Measurements from ENCODE around the gene GPR61.

Gene GPR61

DNA sequence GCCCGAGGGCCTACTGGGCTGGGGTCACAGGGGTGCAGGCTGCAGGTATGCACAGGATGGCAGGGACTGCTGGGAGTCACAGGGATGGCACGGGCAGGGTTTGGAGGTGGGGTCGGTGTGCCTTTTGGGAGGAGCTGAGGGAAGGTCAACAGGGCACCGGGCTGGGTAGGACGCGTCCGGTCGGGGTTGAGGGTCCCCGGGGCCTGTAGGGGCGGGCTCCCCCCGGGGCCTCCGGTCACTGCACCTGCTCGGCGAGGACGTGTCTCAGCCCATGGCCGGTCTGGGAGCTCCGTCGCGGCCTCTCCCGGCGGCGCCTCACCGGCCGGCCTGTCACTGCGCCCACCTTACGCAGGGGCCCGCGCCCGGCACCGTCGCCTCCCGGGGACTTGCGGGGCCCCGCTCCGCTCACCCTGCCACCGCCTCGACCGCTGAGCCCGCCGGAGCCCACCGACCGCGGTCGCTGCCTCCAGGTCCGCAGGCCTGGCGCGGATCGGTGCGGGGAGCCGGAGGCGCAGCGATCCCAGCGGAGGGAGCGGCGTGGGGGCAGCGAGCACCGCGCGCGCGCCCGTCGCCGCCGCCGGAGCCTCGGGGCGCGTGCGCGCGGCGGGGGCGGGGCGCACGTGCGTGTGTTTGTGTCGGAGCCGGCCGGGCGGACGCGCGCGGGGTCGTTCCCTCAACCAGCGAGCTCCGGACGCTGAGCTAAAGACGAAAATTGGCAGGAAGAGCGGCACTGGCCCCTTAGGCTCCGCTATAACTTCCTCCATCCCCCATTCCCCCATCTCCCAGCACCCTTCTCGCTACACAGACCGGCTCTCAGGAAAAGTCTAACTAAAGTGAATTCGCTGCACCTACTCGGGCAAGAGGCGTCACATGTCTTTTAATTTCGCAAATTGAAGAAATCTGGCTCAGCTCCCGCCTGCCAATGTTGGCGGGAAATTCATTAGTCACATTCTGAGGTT is 30.2 kb upstream of the GPR61 start, which contains the start of gene AMIGO1:
TSS of gene AMIGO1 (minus strand) at position 552 of the 959 bp plus-strand sequence. CDS start 815 bp downstream, outside the sequence.
- peak; percentile 46 for DNase-seq

DNA sequence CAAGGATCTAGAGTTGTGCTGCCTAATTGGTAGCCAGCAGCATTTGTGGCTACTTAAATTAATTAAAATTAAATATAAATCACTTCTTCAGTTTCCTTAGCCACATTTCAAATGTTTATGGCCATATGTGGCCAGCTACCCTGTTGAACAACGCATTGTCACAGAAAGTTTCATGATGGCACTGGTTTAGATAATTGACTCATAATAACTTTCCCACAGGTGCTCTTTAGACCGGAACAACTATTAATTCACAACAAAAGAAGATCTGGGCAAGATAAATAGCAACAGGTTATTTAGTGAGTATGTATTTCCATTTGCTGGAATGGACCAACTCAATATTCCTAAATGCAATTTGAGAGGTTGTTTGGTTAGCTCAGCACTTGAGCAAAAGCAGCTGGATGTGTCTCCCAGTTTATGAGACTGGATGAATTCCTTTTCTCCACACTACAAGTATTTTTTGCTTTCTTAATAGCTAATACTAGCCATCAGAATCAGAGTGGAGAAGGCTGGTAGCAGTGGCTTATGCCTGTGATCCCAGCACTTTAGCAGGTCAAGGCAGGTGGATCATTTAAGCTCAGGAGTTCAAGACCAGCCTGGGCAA is 26.5 kb upstream of the GPR61 start:
- DNase-seq, result no peak

DNA sequence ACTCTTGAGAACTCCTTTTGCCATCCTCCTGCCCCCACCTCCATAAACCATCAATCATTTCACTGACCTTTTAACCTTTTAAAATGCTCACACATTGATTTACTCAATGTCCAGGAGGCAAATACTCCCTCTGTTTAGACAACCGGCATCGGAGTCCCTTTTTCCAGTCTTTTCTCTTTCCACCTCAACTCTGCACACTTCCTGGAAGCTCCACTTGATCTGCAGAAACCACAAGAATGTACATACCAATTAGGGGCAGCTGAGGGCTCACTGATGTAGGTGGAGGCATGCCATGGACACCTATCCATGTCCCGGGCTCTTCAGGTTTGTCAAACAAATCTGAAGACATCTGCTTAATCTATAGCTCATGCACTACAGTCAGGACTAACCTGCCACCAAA is 24.8 kb upstream of the GPR61 start:
- DNase-seq, result no peak

DNA sequence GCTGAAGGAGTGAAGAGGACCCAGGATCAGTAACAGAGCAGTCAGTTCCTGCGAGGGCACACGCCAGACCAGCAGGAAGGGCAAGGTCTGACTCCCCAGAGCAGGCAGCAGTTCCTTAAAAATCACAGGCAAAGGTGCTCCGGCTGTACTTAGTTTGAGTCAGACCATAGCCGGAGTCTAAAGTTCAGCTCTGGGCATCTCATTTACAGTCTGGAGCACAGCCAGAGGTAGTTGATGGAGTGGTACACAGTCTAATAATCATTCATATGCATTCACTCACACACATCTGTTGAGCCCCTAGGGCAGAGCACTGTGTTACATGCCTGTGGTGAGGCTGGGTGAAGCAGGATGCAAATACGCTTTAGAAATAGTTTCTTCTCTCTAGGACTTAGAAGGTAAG is 22.8 kb upstream of the GPR61 start:
- no peak for DNase-seq

DNA sequence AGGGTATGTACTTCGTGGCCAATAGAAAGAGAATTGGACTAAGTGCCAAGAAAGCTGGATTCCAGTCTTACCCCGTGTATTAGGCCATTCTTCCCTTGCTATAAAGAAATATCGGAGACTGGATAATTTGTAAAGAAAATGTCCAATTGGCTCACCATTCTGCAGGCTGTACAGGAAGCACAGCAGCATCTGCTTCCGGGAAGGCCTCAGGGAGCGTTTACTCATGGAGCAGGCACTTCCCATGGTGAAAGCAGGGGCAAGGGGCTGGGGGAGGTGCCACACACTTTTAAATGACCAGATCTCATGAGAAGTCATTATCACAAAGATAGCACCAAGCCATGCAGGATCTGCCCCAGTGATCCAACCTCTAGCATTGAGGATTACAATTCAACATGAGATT is 22.3 kb upstream of the GPR61 start:
- no peak for DNase-seq

DNA sequence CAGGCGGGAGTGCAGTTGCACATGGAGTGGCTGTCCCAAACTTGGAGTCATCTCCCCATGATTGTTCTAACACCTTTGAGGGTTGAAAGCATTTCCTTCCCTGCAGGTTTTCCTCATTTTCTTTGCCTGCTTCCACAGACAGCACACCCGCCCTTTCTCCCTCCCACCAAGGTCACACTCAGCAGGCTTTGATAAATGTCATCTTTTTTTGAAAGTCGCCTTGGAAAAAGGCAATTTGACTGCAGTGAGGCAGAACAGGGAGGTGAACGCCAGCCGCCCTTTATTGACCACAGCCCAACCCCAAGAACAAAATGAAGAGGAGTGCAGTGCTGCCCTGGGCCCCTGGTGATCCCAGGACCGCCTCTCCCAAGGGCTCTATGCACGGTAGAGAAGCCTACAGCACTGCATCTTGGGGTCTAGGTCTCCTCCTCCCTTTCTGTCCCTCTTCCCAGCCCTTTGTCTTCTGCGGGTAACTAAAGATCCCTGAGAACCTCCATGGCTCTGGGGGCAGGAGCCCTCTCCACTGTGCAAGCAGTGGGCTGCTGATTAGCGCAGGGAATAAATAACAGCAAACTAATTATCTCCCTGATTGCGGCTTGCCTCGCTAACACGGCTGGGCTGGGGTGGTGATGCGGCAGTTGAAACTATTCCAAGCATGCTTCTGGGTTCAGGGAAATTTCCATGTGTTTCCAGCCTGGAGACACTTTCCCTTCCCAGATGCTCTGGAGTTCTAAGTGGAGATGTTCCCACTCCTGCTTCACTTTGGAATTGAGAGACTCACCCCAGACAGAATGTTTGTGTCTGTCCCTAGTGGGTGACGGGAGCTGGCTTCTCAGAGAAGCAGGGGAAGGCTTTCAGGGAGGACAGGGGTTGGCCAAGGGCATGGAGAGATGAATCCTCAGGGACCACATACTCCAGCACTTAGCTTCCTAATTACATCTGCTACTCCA is 18.4 kb upstream of the GPR61 start:
- DNase-seq, result no peak

DNA sequence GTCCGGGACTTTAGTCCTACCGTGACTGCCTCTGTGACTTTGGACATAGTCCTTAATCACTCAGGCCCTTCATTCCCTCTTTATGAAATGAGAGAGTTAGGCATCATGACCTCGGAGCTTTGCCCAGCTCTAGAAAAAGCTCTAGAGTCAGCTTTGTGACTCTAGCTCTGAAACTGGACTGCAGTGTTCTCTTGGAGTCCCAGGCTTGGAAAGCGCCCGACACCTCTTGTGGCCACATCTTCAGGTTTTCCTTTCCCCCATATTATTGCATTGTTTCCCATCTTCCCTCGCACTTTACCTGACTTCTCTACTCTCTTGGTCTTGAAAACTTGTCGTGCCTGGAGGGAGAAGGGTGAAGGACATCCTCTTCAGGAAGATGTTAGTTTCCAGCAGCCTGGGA is 17.6 kb upstream of the GPR61 start:
- DNase-seq, result no peak

DNA sequence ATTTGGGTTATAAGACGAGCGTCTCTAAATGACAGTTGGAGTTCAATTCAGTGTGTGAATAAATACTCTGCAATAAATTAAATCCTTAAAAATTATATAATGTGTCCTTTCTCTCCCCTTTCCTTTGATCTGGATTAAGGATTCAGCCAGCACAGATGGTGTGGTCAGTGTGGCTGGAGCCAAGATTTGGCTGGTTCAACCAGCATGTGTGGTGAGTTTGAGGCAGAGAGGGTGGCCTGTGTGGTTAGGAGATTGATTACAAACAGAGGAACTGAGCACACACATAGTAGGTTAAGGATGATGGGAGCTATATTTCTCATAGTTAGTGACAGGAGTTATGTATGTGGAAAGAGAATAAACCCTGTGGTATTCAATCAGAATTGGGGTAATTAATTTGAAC is 16.0 kb upstream of the GPR61 start:
- no peak for DNase-seq

DNA sequence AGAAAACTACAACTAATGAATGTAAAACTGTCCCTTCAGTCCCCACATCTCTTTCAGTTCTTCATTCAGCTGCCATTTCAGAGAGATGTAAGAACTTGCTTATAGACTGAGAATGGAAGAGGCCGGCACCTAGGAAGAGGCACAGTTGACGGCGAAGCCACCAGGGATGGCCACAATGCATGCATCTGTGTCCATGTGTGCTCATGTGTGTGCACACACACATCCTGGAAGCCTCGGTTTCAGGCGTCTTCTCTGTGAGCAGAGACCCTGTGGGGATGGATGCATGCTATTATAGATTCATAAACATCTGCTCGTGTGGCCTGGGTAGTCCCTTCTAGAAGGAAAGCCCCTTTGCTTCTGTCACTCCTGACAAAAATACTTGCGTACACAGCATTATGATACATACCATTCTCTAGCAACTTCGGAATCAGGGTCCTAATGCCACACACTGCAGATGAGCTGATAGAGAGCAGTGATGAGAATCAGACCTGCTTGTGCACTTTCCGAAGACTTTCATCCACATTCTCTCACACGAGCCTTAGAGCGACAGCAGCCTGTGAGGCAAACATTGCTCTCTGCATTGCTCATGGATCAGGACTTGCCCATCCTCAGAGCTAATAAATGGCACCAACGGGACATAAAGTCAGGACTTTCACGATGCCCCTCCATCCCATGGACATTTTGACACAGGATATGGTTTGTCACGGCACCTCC is 12.4 kb upstream of the GPR61 start:
- no peak for DNase-seq

DNA sequence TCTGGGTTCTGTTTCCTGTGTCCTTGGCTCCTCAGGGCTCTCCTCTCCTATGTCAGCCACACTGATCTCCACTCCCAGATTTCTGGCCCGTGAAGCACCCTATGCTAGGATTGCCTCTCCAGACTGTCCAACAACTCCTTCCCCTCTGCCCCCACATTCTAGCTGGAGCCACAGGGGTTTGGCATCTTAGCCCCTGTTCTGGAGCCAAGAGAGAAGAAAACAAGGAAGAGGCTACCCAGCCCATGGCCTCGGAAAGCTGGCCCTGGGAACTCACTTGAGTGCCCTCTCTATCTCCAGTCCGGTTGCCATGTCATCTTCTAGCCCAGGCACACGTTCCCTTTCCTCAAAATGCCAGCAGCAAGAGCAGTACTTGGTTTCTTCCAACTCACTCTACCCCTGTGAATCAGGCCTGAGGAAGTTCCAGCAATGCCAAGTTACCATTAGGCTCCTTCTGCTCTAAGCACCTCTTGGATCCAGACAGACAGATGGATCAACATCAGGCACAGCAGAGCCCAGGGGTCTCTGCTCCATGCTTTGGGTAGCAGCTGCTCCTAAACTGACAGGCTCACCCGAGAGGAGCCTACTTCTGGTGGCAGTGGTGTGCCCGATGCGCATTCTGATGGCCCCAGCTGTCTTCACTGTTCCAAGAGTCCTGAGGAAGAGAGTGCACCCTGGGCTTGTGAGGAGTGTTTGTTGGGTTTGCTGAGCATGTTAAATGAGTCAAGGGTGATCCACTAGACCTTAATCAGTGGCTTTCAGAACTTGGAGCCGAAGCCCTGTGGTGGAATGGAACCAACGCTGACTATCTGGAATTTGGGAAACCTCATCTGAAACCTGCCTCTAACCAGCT is 11.6 kb upstream of the GPR61 start:
- no peak for DNase-seq

DNA sequence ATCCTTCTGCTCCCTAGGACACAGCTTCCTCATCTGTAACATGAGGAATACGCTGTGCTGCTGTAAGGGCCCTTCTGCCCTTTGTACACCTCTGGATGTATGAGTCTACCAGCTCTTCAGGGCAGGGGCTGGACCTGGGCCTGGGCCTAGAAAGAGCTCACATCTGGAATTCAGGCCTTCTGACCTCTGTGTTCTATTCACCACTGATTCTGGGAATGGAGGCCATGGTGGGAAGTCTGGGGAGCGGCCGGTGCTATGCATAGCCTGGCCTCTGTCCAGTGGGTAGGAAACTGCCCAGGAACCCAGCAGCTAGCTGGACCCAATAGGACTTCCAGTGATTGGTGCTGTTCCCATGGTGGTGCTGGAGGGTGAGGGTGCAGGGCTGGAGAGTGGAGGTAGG is 11.0 kb upstream of the GPR61 start:
- no peak for DNase-seq

DNA sequence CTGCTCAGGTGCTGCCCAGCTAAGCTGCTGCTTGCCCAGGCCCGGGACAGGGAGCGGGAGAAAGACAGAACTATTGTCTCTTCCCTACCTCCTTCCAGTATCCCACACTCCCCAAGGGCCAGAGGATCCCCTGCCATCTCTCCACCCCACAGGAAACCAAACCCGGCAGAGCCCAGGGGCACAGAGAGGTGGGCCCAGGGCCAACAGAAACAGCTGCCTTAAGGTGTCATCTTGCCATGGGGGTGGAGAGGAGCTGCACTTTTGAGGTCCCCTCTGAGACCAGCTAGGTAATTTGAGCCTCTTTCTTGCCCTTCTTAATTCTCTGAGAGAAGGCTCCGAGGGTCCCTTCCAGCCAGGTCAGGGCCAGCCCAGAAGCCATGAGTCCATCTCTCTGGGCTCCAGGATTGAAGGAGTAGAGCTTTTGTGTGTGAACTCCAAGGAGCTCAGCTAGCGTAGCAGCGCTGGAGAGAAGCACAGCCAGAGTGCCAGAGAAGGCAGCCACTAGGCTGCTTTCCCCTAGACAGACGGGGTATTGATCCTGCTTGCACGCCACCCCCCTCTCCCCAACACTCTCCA is 9.7 kb upstream of the GPR61 start:
- no peak for DNase-seq

DNA sequence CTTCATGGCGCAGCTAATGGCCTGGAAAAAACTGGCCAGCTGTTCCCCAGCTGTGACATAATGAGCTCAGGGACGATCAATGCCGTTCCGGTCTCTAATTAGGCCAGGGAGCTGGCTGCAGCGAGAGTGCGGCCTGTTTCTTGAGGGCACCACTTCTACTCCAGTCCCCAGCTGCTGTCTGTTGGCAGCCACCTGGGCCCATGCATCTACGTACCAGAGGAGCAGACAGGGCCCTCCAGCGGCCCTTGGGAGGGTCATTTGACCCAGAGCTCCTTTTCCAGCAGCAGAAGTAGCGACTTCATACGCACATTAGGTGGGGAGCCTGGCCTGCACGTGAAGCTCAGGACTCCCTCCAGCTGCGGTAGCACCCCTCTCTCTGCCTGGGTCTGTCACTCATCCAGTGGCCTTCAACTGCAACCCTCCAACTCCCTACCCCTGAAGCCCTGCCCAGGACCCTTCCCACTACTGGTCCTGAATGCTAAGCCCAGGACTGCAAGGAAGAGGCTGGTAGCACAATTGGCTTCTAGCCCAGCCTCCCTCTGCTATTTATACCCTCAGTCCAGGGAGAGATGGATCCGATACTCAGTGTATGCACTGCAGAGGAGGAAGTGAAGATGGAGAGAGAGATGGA is 9.1 kb upstream of the GPR61 start:
- peak; percentile 32 for DNase-seq

DNA sequence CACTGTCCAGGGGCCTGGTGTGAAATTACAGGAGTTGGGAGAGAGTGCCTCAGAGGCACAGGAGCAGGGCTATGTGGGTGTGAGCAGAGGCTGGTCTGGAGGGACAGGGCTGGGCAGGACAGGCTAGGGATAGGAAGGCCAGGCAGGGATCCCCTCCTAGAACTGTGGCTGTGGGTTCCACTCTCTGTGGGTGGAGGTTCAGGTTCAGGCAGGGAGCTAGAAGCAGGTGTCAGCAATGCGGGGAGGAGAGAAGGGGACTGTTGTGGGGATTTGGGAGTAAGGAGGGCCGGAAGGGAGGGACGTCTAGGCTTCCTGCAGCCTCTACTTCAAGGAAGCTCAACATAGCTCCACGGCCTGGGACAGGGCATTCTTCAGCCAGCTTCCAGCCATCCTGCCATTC is 8.3 kb upstream of the GPR61 start:
- no peak for DNase-seq

DNA sequence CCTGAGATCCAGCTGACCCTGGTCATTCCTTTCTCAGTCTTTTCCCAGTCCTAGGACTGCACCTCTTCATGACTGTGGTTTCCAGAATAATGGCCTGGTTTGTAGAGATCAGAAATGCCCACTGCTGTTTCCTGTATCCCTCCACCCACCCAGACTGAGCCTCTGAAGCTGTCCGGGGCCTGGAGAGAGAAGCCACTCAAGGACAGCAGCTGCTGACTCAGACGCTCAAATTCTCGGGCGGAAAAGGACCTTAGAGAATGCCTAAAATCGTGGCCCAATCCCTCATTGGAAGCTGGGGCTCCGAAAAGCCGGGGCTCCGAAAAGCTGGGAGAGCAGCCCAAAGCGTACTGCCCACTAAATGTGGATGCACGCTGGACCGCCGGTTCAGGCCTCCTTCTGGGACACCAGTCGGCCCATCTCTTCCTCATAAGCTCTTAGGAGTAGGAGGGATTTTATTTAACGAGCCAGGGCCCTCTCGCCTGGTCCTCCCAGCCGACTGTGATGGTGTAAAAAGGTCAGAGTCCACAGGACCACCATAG is 7.8 kb upstream of the GPR61 start:
- no peak for DNase-seq

DNA sequence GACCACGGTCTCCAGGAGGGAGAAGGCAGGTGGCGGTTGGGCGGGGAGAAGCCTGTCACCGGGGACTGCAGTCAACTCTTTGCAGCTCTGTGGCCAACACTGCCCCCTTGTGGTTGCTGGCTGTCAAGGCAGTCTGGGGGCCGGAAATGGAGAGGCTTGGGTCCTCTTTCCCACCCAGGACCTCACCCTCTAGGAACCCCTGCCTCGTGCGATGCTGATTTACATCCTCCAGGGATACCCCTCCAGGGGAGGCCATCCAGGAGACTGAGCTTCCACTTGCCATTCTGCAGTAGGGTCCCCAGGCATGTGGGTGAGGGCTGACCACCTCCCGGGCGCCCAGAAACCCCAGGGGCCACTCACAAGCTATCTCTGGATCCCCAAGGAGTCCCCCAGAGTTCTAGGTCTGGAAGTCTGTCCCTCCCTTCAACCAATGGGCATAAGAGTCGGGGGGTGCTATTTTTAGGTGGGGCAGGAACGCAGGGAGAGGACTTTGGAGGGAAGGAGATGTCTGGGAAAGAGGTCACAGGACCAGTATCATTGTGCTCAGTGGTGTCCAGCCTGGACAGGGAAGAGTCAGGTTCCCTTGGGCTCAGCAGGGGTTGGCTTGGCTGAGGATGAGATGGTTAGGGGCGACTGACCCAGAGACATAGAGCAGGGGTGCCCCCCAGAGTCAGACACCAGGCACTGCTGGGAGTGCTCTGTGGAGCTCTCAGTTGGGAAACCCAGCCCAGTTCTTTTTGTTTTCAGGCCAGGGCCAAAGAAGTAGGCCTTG is 7.1 kb upstream of the GPR61 start:
- DNase-seq, result peak; percentile 38

DNA sequence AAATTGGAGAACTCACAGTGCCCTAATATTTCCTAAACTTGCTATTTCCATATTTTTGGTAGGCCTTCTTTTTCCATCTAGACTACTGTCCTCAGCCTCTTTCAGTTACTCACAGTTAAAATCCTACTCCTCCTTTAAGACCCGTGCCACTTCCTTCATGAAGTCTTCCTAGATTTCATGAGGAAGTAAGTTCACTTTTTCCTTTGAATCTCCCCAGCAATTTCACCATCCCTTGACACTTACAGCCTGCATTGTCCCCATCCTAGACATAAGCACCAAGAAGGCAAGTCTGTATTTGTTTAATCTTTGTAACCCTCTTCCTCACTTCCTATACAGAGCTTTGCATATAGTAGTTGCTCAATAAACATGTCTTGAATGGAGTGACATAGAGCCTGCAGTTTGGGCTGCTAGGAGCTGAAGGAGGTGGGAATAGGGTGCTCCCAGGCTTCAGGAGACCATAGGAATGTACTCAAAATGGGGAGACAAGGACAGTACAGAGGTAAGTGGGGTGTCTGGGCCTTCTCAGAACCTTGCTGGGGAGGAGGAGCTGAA is 5.3 kb upstream of the GPR61 start:
- DNase-seq, result no peak

DNA sequence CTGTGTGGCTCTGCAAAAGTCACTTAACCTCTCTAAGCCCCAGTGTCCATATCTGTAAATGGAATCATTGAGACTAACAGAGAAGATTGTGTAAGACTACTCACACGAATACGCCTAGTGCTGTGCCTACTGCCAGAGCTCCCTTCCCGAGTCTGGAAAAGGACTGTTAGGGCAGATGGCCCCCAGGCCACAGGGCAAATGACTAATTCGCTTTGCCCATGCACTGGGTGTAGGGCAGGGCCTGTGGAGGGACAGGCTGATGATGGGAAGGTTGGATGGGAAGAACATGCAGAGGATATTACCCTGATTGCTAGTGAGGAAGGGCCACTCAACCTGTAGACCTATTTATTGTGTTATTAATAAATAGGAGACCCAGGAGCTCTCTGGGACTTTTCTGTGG is 4.2 kb upstream of the GPR61 start:
- no peak for DNase-seq

DNA sequence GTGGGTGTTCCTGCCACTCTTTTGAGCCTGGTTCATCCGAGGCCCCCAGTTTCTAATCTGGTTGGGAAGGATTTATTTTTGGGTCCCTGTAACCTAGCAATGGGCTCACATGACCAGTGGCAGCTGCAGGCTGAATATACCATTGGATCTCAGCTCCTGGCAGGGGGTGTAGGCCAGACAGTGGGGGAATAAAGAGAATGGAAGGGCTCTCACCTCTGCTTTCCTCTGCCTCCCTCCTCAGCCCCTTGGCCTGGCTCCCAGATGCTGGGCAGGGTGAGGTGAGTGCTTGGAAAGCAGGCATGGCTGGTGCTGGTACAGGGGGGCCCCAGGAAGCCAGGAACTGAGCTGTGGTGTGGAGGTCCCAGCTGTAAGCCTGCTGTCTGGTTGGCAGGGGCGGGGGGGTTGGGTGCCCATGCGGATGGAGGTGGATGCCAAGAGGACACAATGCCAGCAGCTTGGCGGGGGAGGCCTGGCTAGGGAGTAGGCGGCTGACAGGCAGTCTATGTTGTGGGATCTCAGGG is 3.6 kb upstream of the GPR61 start:
- no peak for DNase-seq

Data from NCI-H510A (cell line).